ENCODE data around the gene ATXN3. TPM values are rescaled to one million over a fixed set of nuclear protein-coding genes. Genes with fewer than 3 reads are reported as not detected.
A peak's percentile ranks its signal among the peaks of the same experiment; 100 is the strongest.

The ATXN3 gene
- total RNA-seq, 1 donor from 2014 or later, result 29.3 TPM

GRCh38 chr14:92143309-92143708, 36.9 kb upstream of the ATXN3 start:
- no peak for TF ChIP-seq CTCF (IDR thresholded peaks at IDR 0.05)
- ChIA-PET POLR2A (no interaction called here), CTCF (no interaction called here)
- Mint-ChIP-seq H3K36me3 (ENCODE audit: low read depth) (peaks cover 70% of the 10 kb centered on the region), H3K4me3 (no peak overlapping the region), H3K27me3 (no peaks in the 10 kb centered on the region), H3K4me1 (no peaks in the 10 kb centered on the region), H3K27ac (no peak overlapping the region), H3K9me3 (no peaks in the 10 kb centered on the region)
- intact Hi-C loops (cut with micrococcal nuclease), result no loop called here
- DNase-seq, result no peak
- ATAC-seq (ENCODE audit: low read depth), result no peak

GRCh38 chr14:92135269-92135668, 28.9 kb upstream of the ATXN3 start:
- Mint-ChIP-seq H3K9me3 (no peaks in the 10 kb centered on the region), H3K36me3 (ENCODE audit: low read depth) (peaks cover 67% of the 10 kb centered on the region), H3K27me3 (no peaks in the 10 kb centered on the region), H3K4me3 (no peak overlapping the region), H3K27ac (no peak overlapping the region), H3K4me1 (no peaks in the 10 kb centered on the region)
- intact Hi-C loops (cut with micrococcal nuclease), result loop anchor here (1.0 to 5.0 kb wide), 3 partner anchors 321 to 546 kb away; no protein-coding TSS in a partner anchor
- CTCF ChIA-PET, result interaction anchor here (0.7 to 2.6 kb wide), 10 partner anchors 19 to 648 kb away, joined by 3 to 9 read pairs (median 4); partner anchors contain the start of gene ATXN3
- POLR2A ChIA-PET, result interaction anchor here (1.0 kb wide), 1 partner anchor 14 kb away, joined by 3 read pairs; the partner anchor contains the start of genes CPSF2 and NDUFB1
- ATAC-seq (ENCODE audit: low read depth) (no peak), DNase-seq (no peak)
- no peak for TF ChIP-seq CTCF (IDR thresholded peaks at IDR 0.05)

- Mint-ChIP-seq H3K4me1 (no peaks in the 10 kb centered on the region), H3K4me3 (no peak overlapping the region), H3K9me3 (no peaks in the 10 kb centered on the region), H3K27me3 (no peaks in the 10 kb centered on the region), H3K27ac (no peak overlapping the region), H3K36me3 (ENCODE audit: low read depth) (peaks cover 72% of the 10 kb centered on the region)
- TF ChIP-seq CTCF (IDR thresholded peaks at IDR 0.05), result no peak
- POLR2A ChIA-PET, result no interaction called here
- no peak for ATAC-seq (ENCODE audit: low read depth)
- CTCF ChIA-PET, result interaction anchor here (1.0 to 2.6 kb wide), 7 partner anchors 12 to 648 kb away, joined by 3 to 9 read pairs (median 4); partner anchors contain the start of genes CPSF2 and NDUFB1
- DNase-seq, result no peak
- intact Hi-C loops (cut with micrococcal nuclease), result no loop called here
These were observed 28.1 kb upstream of the ATXN3 start for GRCh38 chr14:92134456-92134855.

GRCh38 chr14:92122761-92123160, 16.4 kb upstream of the ATXN3 start:
- Mint-ChIP-seq H3K36me3 (ENCODE audit: low read depth) (peaks cover 27% of the 10 kb centered on the region), H3K9me3 (no peaks in the 10 kb centered on the region), H3K4me3 (peak overlapping the region; percentile 100), H3K27me3 (no peaks in the 10 kb centered on the region), H3K4me1 (peaks cover 39% of the 10 kb centered on the region), H3K27ac (peak overlapping the region; percentile 100)
- DNase-seq, result no peak
- no peak for ATAC-seq (ENCODE audit: low read depth)
- CTCF ChIA-PET, result interaction anchor here (1.6 to 2.8 kb wide), 3 partner anchors 11 to 564 kb away, joined by 3 to 18 read pairs (median 3); partner anchors contain the start of gene ATXN3
- intact Hi-C loops (cut with micrococcal nuclease), result loop anchor here (5.0 kb wide), 2 partner anchors 555 to 1740 kb away; no protein-coding TSS in a partner anchor
- POLR2A ChIA-PET, result interaction anchor here (0.6 to 6.6 kb wide), 8 partner anchors 16 to 626 kb away, joined by 3 to 141 read pairs (median 5); partner anchors contain the start of genes ATXN3, LGMN and TRIP11
- no peak for TF ChIP-seq CTCF (IDR thresholded peaks at IDR 0.05)

GRCh38 chr14:92122351-92122677, 15.9 kb upstream of the ATXN3 start:
- DNase-seq, result no peak
- ATAC-seq (ENCODE audit: low read depth), result no peak
- Mint-ChIP-seq H3K27me3 (no peaks in the 10 kb centered on the region), H3K4me3 (peak overlapping the region; percentile 100), H3K9me3 (no peaks in the 10 kb centered on the region), H3K27ac (peak overlapping the region; percentile 100), H3K4me1 (peaks cover 35% of the 10 kb centered on the region), H3K36me3 (ENCODE audit: low read depth) (peaks cover 25% of the 10 kb centered on the region)
- intact Hi-C loops (cut with micrococcal nuclease), result loop anchor here (5.0 kb wide), 2 partner anchors 555 to 1740 kb away; no protein-coding TSS in a partner anchor
- POLR2A ChIA-PET, result interaction anchor here (0.5 to 6.6 kb wide), 22 partner anchors 13 to 1738 kb away, joined by 3 to 141 read pairs (median 5); partner anchors contain the start of genes ATXN3, GOLGA5, LGMN and PPP4R3A
- CTCF ChIA-PET, result interaction anchor here (1.6 to 2.8 kb wide), 3 partner anchors 12 to 564 kb away, joined by 3 to 18 read pairs (median 3); partner anchors contain the start of gene ATXN3
- TF ChIP-seq CTCF (IDR thresholded peaks at IDR 0.05), result no peak
